Fibroblast of lung (primary cell): ENCODE measurements around the gene APCDD1L.

Source experiments
- CTCF ChIP-seq, 2 donors: IDR thresholded peaks in 1 of 2; conservative IDR thresholded peaks in 1 of 2; 1 replicate in 1 of 2; 2 replicates in 1 of 2; pipeline ENCODE4 v1.5.1; 2011 to 2012; ENCODE audit warnings: low read length in 2 of 2, control low read depth in 1 of 2, inconsistent platforms in 1 of 2, low read depth in 1 of 2, mild to moderate bottlenecking in 1 of 2
- EZH2 ChIP-seq: IDR thresholded peaks from 2 replicates; pipeline ENCODE4 v1.5.1; 2012; ENCODE audit warnings: low read length, control low read depth, mild to moderate bottlenecking; ENCODE audit errors: missing control alignments

DNA sequence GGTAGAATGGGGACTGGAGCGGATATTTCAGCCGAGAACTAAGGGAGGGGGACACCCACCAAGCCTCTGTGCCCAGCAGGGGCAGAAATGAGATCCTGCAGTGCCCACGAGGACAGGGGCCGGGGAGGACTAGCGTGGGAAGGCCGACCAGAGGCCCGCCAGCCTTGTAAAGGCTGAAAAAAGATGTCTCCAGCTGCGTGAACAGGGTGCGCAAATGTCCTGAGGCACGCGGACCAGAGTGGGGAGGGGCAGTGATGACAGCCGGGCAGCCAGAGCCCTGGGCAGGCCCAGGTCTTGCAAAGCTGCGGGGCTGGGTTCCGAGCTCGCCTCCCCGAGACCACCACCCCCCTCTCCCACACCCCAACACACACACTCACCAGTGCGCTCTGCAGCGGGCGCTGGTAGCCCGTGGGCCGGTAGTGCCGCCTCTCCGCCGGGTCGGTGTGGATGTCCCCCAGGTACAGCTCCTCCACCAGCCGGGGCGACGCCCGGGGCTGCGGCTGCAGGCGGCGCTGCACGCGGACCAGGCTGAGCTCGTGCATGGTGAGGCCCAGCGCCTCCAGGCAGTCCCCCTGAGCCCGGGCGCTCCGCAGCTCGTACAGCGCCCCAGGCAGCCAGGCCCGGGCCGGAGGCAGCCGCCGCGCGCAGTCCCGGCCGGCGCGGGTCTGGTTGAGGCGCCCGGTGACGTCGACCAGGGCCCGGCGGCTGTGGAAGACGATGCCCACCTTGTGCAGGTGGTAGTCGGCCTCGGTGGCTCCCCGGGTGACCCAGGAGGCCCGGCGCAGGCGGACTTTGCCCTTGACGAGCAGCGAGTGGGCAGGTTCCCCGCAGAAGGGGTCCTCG is 48.2 kb downstream of the APCDD1L start:
- no peak for TF ChIP-seq CTCF (conservative IDR thresholded peaks at IDR 0.05 in 1 of 2, IDR thresholded peaks at IDR 0.05 in 1 of 2; ENCODE audit: low read depth in 1 of 2, low read length in 2 of 2)
- TF ChIP-seq EZH2, result no peak
